Endometrial microvascular endothelial cells (primary cell): ENCODE measurements around the gene NFYC. TPM values are rescaled to one million over a fixed set of nuclear protein-coding genes. Genes with fewer than 3 reads are reported as not detected.

ENCODE experiments used
- in situ Hi-C: cut with HindIII; loops from 2 replicates; pipeline ENCODE4 v1.10.0; 2017; ENCODE audit warnings: low sequenced_read_pairs, low pct_unique_long_range_greater_than_20kb; ENCODE audit errors: inconsistent ontology term
- total RNA-seq: library from RNA; depleted of rRNA; stranded (reverse); fragments of >200 nt; gene quantifications from one replicate; pipeline ENCODE4 v1.2.3, GENCODE V29; 2015; ENCODE audit errors: inconsistent ontology term

The NFYC gene
- total RNA-seq, 1 donor from 2014 or later: 37.7 TPM

GRCh38 chr1:40802742-40803113 lies 111.2 kb downstream of the NFYC start:
- in situ Hi-C loops: no loop called here

GRCh38 chr1:40803447-40803846 lies 111.9 kb downstream of the NFYC start:
- in situ Hi-C loops: no loop called here

- in situ Hi-C loops: no loop called here
Measured at GRCh38 chr1:40803902-40804301, 112.4 kb downstream of the NFYC start.

GRCh38 chr1:40806240-40806639 lies 114.7 kb downstream of the NFYC start:
- in situ Hi-C loops: no loop called here

GRCh38 chr1:40806731-40807695 lies 115.5 kb downstream of the NFYC start:
- in situ Hi-C loops: no loop called here

GRCh38 chr1:40808002-40808401 lies 116.5 kb downstream of the NFYC start:
- in situ Hi-C loops: no loop called here

GRCh38 chr1:40808444-40808843 lies 116.9 kb downstream of the NFYC start:
- in situ Hi-C loops: no loop called here

- in situ Hi-C loops: no loop called here
Measured at GRCh38 chr1:40808909-40809308, 117.4 kb downstream of the NFYC start.

GRCh38 chr1:40810927-40811326 lies 119.4 kb downstream of the NFYC start:
- in situ Hi-C loops: no loop called here

GRCh38 chr1:40815420-40815819 lies 123.9 kb downstream of the NFYC start:
- in situ Hi-C loops: no loop called here

GRCh38 chr1:40817791-40818263 lies 126.3 kb downstream of the NFYC start:
- in situ Hi-C loops: no loop called here

- in situ Hi-C loops: no loop called here
Measured at GRCh38 chr1:40818264-40818961, 126.9 kb downstream of the NFYC start.

GRCh38 chr1:40819101-40819500 lies 127.6 kb downstream of the NFYC start:
- in situ Hi-C loops: no loop called here

GRCh38 chr1:40820251-40820797 lies 128.8 kb downstream of the NFYC start:
- in situ Hi-C loops: no loop called here

Other genes with a start within 250 kb of the NFYC start
- gene ZFP69B, start 241.2 kb upstream of the NFYC start, total RNA-seq: 1.8 TPM
- 1.9 TPM for gene ZFP69, start 214.4 kb upstream of the NFYC start, total RNA-seq
- gene EXO5, start 182.9 kb upstream of the NFYC start, total RNA-seq: 23.1 TPM
- 0.84 TPM for gene ZNF684, start 160.1 kb upstream of the NFYC start, total RNA-seq
- 0.09 TPM for gene RIMS3, start 26.0 kb upstream of the NFYC start, total RNA-seq
- gene KCNQ4, start 92.1 kb downstream of the NFYC start, total RNA-seq: not detected
- gene CITED4, start 170.7 kb downstream of the NFYC start, total RNA-seq: 64.0 TPM